Hematopoietic multipotent progenitor cell treated with erythropoietin and hydrocortisone succinate and interleukin-3 and kit ligand, for 17 days (in vitro differentiated cells): ENCODE data around the gene SNX25.
A peak's percentile ranks its signal among the peaks of the same experiment; 100 is the strongest.

Experiments used
- DNase-seq: peaks from one replicate; pipeline ENCODE4 v3.0.0-alpha.2; 2015; ENCODE audit warnings: low spot score

SNX25 gene

GRCh38 chr4:185380320-185380719 is 170.9 kb downstream of the SNX25 start:
- no peak for DNase-seq

DNA sequence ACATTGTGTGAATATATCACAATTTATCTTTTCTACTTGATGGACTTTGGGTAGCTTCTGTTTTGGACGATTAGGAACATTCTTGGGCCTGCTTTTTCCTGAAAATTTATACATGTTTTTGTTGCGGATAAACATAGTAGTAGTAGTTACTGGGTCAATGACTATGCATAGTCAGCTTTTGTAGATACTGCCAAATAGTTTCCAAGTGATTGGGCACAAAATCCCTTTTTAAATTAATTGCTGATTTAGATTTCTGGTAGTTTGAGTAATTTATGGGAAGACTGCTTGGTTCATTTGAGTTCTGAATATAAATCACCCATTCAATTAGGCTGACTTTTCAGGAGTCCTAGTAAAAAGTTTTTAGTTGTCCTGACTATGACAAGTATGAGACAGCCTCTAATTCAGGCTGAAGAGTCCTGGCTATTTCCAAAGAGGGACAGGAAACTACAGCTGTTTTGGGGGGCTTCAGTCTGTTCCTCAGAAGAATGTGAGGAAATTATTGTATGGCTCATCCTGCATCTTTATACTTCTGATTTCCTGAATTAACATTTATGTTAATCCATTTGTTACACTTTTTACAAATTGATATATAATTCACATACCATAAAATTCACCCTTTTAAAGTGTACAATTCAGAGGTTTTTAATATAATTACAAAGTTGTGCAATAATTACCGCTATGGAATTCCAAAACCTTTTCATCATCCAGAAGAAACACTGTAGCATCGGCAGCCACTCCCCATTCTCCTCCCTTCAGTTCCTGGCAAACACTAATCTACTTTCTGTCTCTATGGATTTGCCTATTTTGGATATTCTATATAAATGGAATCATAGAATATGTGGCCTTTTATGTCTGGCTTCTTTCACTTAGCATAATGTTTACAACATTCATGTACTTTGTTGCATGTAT is 172.1 kb downstream of the SNX25 start:
- DNase-seq, result no peak

- no peak for DNase-seq
Measured at GRCh38 chr4:185382754-185383153, 173.4 kb downstream of the SNX25 start.

DNA sequence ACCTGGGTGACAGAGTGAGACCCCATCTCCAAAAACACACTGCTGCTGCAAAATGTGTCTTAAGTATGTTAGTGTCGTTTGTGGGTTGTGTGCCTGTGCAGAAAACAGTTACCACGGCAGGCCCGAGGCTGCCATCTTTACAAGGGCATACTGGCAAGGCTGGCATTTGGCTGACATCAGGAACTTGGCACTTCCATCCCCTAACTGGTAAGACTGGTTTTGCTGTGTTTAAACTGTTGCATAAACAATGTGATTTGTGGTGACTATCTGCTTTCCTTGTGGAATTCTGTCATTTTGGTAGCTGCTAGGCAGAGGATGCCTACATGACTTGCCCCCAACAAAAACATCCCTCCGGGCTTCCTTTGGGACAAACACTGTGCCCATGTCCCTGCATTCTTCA is 174.1 kb downstream of the SNX25 start:
- no peak for DNase-seq

- no peak for DNase-seq
Measured at GRCh38 chr4:185384061-185384460, 174.7 kb downstream of the SNX25 start.

GRCh38 chr4:185384930-185385331 is 175.5 kb downstream of the SNX25 start:
- DNase-seq, result no peak

DNA sequence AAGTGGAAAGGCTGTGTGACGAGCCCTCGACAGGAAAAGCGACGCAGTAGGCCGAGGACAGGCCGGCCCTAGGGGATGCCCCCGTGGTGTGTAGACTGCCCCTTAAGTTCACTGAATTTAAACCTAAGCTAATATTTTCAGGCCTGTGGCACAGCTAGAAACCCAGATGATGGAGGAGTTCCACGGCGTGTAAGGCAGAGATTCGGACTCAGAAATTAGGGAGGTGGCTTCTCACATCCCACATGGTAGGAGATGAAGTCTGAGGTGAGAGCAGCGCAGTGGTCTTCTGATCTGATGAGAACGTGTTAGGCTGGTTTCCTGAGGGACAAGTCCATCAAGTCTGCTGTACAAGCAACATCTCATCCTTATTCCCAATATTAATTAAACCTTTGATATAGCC is 178.6 kb downstream of the SNX25 start:
- no peak for DNase-seq

GRCh38 chr4:185390941-185391340 is 181.5 kb downstream of the SNX25 start:
- no peak for DNase-seq

DNA sequence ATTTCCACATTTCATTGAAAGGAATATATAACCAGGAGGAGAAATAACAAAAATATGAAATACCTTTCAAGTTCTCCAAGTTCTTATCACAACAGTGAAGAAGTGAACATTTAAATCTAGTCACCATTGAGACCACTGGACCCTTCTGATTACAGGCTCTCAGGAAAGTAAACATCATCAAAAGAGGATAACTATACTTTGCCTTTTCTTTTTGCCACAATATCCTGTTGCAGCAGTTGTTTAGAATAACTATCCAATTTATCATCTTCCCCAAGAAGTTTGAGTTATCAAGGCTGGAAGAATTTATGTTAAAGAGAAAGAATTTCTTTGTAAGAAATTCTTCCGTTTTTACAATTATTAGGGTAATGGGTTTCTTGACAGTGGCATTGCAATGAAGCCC is 182.8 kb downstream of the SNX25 start:
- no peak for DNase-seq

- DNase-seq, result no peak
Measured at GRCh38 chr4:185394568-185395237, 185.3 kb downstream of the SNX25 start.

GRCh38 chr4:185395238-185395955 is 186.0 kb downstream of the SNX25 start, which contains the start of gene LRP2BP:
Gene LRP2BP, minus strand, starts transcription at chr4:185395924. Its CDS starts 17,738 bp downstream, at chr4:185378186.
- DNase-seq, result peak; percentile 73

DNA sequence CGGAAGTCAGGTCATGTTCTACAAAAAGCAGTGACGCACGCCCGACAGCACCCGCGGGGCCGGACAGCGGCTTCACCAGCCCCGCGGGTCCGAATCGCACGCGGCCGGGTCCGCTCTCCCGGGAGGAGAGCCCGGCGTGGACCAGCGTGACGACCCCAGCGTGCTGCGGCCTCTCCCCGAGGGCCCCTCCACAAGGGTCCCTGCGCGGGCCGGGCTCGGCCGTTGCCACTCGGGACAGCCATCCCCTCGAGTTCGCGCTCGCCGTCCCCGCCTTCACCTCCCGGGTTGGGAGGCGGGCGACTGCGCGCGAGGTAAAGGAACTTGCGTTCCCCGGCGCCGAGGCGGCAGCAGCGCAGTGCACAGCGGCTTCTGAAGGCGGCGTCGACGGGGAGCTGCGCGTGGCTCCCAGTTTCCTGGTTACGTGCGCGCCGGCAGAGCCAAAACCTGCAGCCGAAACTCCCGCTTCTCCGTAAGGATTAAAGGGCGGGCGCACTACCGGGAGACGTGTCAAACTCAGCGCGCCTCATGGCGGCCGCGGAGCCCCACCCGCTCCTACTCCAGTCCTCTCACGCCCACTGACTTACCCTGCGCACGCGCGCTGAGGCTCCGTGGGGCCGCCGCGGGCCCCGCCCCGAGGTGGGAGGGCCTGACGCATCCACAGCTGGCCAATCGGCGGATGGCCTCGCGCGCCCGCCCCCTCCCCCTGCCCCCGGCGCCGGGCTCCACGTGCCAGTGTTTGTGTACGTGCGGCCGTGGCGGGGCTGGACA is 186.7 kb downstream of the SNX25 start:
- DNase-seq, result peak; percentile 98

GRCh38 chr4:185396724-185397385 is 187.5 kb downstream of the SNX25 start, which contains the start of gene ANKRD37:
Gene ANKRD37, plus strand, starts transcription at chr4:185396841. Its CDS starts 83 bp downstream, at chr4:185396924.
- no peak for DNase-seq

- DNase-seq, result no peak
Measured at GRCh38 chr4:185398618-185399017, 189.2 kb downstream of the SNX25 start.

- DNase-seq, result no peak
Measured at GRCh38 chr4:185399466-185399865, 190.1 kb downstream of the SNX25 start.

DNA sequence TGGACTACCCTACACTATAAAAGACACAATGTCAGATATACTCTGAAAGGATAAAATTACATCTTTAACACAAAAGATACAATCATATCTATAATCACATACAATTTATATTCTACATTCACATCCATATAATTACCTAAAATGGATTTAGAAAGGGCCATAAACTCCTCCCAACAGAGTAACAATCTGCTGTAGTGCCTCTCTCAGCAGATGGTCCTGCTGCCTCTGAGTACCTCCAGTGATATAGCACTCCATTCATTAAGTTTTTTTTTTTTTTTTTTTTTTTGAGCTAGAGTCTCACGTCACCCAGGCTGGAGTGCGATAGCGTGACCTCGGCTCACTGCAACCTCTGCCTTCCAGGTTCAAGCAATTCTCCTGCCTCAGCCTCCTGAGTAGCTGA is 194.6 kb downstream of the SNX25 start:
- no peak for DNase-seq

DNA sequence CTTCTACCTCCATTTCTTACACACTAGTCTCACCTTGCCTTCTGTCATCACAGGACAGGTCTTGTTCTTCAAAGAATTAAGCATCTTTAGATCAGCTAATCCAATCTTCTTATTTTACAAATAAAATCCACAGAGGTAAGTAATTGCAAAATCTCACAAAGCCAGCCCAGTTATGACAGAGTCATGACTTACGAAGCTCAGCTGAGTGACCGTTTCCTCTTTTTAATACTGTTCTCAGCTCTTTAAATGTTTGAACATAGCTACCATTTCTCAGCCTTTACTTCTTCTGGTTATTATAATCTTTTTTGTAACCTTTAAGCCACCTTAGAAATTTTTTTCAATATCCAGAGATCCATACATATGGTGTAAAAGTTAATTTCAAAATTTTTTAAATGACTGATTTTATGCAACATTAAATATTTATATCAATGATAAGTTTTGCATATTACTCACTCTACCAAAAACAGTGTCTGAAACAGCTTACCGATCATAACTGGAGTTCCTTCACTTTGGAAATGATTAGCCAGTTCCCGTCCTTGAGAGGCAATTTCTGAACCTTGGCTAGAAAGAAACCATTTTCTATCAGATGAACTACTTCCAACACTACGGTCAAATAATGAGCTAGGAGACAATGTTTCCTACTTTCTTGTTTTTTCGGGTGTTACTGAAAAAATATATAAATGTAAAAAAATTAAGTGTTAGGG is 196.1 kb downstream of the SNX25 start:
- DNase-seq, result no peak

GRCh38 chr4:185408432-185408831 is 199.0 kb downstream of the SNX25 start:
- DNase-seq, result no peak

- no peak for DNase-seq
Measured at GRCh38 chr4:185411849-185412248, 202.5 kb downstream of the SNX25 start.

GRCh38 chr4:185412412-185412811 is 203.0 kb downstream of the SNX25 start:
- DNase-seq, result no peak
